H4 (cell line): ENCODE results near the gene UNC80. TPM values are rescaled to one million over a fixed set of nuclear protein-coding genes. Genes with fewer than 3 reads are reported as not detected.

ENCODE experiments used
- DNase-seq: peaks from one replicate; pipeline ENCODE4 v3.0.0-alpha.2; 2015; ENCODE audit warnings: low spot score
- total RNA-seq: library from RNA; depleted of rRNA; stranded (reverse); fragments of >200 nt; shearing (Covaris generic); gene quantifications from 2 replicates; pipeline ENCODE4 v1.2.3, GENCODE V29; 2014; rRNA removed

UNC80 gene
- total RNA-seq, 1 experiment from 2014 or later: not detected

GRCh38 chr2:210020138-210020537, 248.5 kb downstream of the UNC80 start:
- DNase-seq: no peak

- DNase-seq: no peak
These were observed 251.2 kb downstream of the UNC80 start for GRCh38 chr2:210022824-210023223.

- no peak for DNase-seq
These were observed 256.0 kb downstream of the UNC80 start for GRCh38 chr2:210027608-210028007.

GRCh38 chr2:210028178-210028577, 256.5 kb downstream of the UNC80 start:
- no peak for DNase-seq

GRCh38 chr2:210034087-210034683, 262.6 kb downstream of the UNC80 start:
- DNase-seq: no peak

- no peak for DNase-seq
These were observed 264.0 kb downstream of the UNC80 start for GRCh38 chr2:210035679-210036078.

GRCh38 chr2:210038078-210038477, 266.4 kb downstream of the UNC80 start:
- DNase-seq: no peak

GRCh38 chr2:210046851-210047500, 275.3 kb downstream of the UNC80 start:
- no peak for DNase-seq

Other genes with a start within 250 kb of the UNC80 start
- 125 and 164 TPM in 2 replicates for gene RPE, start 230.8 kb downstream of the UNC80 start, total RNA-seq